Ovary (tissue), 3 donors: ENCODE data around the gene DDI2.

Experiments used
- CTCF ChIP-seq, 3 donors: fragments of 450-650 bp in 2 of 3; fragments of 200-600 bp in 1 of 3; IDR thresholded peaks; one replicate each; pipeline versions ENCODE4 v1.5.1 to v1.8.0; 2016 to 2022; ENCODE audit warnings: antibody characterized with exemption in 3 of 3, mild to moderate bottlenecking in 1 of 3
- POLR2A ChIP-seq: fragments of 450-650 bp; IDR thresholded peaks from one replicate; pipeline ENCODE4 v1.6.1; 2017; ENCODE audit warnings: antibody characterized with exemption, mild to moderate bottlenecking, moderate library complexity
- donor health status: DM: no; HTN: no; CAD: no.

DNA sequence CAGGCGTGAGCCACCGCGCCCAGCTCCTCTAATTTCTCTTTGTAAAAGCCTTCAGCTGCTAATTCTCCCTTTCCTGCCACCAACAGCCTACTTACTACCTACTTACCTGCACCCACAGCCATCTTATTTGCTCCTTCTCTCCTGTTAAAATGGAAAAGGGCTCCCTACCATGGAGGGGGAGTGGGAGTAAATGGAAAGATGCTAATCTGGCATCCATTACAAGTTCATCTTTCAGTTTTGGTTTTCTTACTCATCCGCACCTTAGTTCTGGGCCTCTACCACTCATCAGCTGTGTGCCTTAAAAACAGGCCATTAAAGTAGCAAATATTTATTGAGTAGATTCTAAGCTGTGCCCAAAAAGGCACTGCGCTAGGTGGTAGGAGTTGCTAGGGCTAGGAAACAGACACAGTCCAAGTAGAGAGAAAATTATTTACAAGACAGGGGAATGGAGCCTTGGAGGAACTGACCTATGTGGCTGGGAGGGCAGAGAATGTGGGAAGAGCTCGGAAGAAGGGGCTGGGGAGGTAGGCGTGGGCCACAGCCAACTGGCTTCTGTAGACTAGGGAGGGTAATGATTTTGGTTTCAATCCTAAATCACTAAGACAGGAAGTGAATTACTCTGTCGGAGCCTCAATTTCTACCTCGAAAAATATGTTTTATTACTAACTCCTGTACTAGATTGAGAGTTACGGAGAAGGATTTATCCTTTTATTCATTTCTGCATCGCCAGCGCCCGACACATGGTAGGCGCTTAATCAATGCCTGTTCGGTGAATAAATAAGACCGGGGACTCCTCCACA, 685 bp upstream of the DDI2 start:
- TF ChIP-seq CTCF (IDR thresholded peaks at IDR 0.05) (no peak), POLR2A (no peak)
